HG02973 (cell line): Measurements from ENCODE around the gene TBC1D28.
"Not testable (repeated sequence)": the region's sequence is repeated elsewhere in the genome, so short reads cannot be mapped to it uniquely, and the experiment has no call there.

Experiments
- ATAC-seq: cut with Tn5 transposase; IDR thresholded peaks from one replicate; pipeline ENCODE4 v1.9.1; 2021; ENCODE audit warnings: moderate library complexity; ENCODE audit not compliant: unreplicated experiment

TBC1D28 gene

DNA sequence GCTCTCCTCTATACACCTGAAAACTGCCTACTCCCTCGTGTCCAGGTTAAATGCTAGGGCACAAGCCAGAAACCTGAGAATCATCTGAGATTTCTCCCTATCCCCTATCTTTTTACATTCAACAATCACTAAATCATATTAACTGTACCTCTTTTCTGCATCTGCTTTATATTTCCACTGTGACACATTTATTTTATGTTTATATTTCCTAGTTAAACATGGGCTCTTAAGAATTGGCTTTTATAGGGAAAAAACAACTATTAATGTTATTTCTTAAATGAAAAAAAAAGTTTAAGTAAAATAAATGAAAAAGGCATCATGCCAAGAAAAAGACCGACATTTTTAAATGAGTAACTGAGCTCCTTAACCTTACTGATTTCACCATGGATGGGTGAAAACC lies 26.6 kb downstream of the TBC1D28 start:
- not testable (repeated sequence) for ATAC-seq

DNA sequence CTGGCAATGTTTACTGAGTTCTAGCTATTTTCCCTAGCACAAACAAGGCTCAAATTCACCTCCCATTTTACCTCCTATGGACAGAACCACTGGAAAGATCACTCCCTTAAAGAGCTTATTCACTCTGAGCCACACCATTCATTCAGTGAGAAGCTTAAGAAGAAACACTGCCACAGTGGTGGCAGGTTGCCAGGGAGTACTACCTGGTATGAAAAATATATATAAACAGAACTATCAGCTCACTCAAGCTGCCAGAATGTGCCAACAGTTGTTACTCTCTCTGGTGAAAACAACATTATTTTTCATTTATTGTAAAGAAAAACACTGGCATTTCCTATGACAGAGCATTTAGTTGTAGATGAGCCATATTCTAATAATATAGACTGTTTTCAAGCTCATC lies 31.2 kb downstream of the TBC1D28 start:
- ATAC-seq = not testable (repeated sequence)

DNA sequence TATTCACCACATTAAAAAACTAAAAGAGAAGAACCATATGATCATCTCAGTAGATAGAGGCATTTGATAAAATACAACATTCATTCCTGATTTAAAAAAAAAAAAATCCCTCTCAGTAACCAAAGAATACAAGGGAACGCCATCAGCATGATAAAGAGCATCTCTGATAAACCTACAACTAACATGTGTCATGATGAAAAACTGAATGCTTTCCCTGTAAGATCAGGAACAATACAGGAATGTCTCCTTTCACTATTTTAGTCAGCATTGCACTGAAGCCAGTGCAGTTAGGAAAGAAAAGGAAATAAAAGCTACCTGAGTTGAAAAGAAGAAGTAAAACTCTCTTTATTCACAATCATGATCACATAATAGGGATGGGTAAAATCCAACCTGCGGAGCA lies 51.1 kb downstream of the TBC1D28 start:
- not testable (repeated sequence) for ATAC-seq
